GM19043 (cell line): ENCODE results near the gene MRFAP1L1.
"Not testable (repeated sequence)": the region's sequence is repeated elsewhere in the genome, so short reads cannot be mapped to it uniquely, and the experiment has no call there.

Experiments
- ATAC-seq: cut with Tn5 transposase; IDR thresholded peaks from one replicate; pipeline ENCODE4 v1.9.1; 2021; ENCODE audit warnings: low read depth; ENCODE audit not compliant: unreplicated experiment

MRFAP1L1 gene

DNA sequence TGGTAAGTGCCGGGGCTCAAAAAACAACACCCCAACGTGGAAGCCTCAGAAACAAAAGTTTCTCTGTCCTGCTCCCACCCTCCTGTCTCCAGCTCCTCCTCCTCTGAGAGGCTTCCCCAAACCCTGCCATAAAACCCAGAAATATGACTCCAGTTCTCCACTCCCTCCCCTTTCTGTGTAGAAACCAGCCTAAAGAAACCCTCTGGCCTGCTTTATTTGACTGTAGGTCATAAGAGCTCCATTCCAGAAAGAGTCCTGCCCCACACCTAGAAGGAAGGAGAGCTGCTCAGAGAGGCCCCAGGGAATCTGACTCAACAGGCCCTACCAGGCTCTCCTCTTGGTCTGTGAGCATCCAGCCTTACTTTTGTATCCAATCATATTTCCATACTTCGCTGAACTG is 16.9 kb downstream of the MRFAP1L1 start:
- no peak for ATAC-seq

DNA sequence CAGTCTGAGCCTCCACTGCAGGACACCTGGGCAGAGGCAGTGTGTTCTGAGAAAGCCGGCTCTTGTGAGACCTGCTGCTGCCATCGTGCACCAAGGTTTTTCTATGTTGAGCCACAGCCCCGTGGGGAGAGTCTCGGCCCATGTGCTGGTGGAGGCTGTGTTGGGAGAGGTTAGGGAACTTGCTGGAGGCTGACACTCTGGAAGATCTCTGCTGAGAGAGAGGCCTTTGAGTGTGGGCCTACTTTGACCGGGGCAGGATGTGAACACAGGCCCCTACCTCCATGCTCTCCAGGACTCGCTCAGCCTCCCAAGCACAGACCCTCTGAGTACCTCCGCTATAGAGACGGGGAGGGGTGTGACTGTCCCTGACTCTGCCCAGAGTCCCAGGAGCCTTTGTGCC is 17.3 kb downstream of the MRFAP1L1 start:
- ATAC-seq, result no peak

DNA sequence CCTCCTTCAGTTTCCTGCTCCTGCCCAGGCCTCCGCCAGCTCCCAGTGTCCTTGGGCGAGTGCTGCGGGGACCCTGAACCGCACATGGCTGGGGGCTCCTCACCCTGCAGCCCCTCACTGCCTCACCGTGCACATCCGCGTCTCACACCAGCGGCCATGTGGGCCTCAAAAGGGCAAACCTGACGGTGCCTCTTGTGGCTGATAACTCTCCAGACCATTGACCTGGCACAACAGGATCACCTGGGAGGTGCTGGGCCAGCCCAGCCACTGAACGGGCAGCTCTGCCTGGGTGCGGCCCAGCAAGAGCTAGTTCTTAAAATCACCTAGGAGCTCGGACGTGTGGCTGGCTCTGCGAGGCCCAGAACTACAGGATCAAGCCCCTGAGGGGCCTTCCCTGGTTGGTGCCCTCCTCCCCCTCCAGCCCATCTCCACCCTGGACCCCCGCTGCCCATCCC is 20.1 kb downstream of the MRFAP1L1 start:
- ATAC-seq, result no peak

DNA sequence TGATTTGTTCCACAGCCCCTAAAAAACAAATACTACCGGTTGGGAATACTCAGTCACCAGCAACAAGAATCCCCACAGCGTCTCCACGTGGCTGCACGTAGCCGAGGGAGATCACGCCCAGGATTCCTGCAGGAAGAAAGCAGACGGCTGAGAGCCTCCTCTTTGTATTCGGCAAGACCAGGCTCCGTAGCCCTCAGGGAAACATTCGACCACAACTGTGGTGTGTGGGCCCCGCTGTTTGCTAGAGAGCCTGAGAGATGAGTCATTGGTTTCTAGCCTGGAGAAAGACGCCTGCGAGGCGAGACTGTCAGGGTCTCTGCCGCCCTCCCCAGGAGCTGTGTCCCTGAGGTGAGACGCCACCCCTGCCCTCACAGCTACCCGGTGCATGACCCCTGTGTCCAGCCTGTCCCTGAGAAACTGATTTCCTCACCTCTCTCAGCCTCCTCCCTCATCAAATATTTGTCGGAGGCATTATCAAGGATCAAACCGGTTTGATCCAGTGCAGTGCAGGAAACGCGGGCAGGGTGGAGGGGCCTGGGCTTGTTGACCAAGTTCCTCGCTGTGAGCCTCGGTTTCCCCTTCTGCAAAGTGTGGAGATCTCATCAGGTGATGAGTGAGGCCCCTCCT is 20.7 kb downstream of the MRFAP1L1 start:
- ATAC-seq, result peak; percentile 70

DNA sequence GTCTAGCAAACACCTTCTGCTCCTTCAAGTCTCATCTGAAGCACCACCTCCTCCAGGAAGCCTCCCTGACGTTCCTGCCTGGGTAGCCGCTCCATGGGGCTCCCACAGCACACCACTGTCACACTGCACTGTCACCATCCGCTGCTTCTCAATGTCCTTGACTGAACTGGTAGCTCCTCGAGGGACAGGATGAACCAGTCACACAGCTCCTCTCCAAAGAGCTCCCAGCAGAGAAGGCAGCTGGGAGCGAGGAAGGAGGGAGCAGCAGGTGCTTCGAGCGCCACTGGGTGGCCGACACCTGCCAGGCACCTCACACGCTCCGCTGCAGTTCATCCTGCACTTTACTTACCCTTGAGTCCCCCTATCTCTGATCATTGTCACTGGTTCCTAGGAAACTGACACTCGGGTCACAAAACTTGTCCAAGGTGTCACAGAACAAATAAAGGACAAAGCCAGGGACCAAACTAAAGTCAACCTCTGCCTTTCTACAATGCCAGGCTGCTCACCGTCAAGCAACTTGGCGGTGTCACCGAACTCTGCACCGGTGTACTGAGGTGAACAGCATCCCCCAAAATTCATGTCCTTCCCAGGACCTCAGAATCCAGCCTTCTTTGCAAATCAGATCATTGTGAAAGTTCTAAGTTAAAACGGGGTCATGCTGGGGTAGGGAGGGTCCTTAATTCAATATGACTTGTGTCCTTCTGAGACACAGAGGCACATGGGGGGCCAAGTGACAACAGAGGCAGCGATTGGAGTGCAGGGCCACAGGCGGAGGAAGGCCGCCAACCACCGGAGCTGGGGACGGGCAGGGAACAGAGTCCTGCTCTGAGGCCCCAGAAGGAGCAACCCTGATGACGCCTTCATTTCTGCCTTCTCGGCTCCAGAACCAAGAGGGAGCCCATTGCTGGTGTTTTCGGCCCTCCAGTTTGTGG is 21.5 kb downstream of the MRFAP1L1 start:
- ATAC-seq, result no peak

DNA sequence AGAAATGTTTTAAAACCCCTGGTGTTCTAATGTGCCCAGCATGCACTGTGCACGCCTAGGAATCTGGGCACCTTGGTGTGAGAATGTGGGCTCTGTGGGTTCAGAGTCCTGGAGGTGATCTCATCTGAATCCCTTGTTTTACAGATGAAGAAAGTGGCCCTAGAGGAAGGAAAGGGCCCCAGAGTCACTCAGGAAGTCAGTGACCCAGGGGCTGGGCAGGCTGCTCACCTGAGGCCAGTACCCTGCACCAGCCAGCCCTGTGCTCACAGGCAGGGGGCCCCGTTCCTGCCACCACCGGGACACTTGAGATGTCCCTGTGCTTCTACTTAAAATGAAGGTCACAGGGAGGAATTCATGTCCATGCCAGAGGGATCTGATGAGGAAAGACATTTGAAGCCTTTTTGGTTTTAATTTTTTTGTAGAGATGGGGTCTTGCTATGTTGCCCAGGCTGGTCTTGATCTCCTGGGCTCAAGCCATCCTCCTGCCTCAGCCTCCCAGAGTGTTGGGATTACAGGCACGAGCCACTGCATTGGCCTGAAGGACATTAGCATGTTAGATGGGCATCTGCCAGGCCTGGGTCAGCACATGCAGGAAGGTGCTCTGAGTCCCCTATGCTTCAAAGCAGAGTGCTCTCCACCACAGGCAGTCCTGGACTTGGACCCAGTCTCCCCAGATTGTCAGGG is 23.4 kb downstream of the MRFAP1L1 start:
- no peak for ATAC-seq

DNA sequence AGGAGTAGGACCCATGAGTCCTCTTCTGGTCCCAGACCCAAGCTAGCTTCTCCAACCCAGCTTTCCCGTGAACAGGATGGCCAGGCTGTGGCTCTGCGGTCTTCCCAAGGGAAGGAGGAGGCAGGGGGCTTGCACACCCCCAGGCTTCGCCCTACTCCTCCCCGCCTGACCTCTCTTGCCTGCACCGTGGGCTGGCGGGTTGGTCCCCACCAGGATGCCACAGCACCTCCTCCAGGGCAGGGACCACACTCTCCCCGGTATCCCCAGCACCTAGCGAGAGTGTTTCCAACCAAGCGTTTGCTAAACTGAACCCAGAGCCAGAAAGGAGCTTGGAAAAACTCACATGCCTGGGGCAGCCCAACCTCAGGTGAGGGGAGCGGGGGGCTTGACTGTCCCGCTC is 25.0 kb downstream of the MRFAP1L1 start:
- ATAC-seq, result no peak

DNA sequence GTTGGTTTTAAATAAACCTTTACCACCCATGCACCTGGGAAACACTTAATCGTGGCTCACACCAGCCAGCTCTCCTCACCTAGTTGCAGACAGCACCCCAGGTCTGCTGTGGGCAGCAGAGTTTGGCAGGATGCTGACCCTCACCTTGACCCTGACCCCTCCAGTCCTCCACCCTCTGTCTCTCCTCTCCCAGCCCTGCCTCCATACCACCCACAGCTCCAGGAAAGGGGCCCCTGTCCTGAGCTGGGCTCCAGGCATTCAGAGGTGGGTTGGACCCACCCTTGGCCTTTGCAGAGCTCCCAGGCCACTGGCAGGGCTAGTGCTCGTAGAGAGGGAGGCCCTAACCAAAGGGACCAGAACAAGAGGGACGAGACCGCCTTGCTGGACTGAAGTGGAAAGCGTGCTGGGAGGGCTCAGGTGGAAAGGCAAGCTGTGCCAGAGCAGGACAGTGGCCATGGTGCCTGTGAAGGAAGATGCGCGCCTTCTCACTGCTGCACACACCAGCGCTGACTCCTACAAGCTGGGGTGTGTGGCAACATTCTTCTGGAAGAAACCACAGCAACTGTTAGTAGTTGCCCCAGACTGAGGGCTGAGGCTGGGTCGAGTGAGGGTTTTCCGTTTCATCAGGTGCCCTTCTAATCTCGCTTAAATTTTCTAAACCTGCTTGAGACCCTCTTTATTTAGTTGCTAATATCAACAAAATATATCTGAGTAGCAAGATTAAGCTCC is 26.6 kb downstream of the MRFAP1L1 start:
- ATAC-seq, result no peak

DNA sequence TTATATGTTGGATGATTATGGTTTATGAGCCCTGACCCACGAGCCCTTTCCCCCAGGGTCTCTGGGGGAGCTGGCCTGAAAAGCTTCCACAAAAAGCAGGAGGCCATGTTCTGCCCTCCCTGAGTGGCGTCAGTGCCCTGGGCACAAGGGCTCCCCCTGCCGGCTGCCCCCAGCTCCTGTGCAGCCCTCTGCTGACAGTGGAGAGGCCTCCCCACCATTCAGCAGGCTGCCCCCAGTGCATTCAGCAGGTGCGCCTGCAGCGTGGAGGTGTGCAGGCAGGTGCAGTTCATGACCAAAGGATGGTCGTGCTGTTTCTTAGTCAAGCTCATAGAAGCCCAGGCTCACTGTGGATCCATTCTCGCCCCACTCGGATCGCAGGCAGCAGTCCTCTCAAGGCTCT is 28.5 kb downstream of the MRFAP1L1 start:
- ATAC-seq, result no peak

DNA sequence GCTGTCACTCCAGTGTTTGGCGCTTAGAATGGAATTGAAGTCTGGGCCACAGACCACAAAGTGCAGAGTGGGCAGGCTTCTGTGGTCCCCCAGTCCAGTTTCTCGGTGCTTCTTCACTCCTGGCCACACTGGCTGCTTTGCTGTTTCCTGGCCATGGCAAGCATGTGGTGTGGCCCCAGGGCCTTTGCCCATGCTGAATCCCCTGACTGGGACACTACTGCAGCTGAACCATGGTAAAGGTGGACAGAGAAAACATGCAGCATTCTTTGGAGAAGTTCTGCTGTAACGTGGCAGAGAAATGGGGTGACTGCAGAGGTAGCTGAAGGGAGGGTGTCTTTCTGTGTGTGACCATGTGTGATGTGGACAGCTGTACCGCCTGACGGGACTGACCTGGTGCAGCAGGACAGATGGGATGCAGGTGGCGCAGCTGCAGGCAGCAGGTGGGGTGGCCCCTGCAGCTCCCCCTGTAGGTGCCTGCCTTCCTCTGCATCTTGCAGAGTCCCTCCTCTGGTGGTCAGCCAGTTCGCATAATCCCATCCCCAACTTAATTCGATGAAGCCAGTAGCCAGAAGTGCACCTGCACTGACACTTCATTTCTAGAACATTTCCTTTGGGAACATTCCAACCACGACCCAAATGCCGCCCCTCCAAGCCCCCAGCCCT is 29.2 kb downstream of the MRFAP1L1 start:
- no peak for ATAC-seq

DNA sequence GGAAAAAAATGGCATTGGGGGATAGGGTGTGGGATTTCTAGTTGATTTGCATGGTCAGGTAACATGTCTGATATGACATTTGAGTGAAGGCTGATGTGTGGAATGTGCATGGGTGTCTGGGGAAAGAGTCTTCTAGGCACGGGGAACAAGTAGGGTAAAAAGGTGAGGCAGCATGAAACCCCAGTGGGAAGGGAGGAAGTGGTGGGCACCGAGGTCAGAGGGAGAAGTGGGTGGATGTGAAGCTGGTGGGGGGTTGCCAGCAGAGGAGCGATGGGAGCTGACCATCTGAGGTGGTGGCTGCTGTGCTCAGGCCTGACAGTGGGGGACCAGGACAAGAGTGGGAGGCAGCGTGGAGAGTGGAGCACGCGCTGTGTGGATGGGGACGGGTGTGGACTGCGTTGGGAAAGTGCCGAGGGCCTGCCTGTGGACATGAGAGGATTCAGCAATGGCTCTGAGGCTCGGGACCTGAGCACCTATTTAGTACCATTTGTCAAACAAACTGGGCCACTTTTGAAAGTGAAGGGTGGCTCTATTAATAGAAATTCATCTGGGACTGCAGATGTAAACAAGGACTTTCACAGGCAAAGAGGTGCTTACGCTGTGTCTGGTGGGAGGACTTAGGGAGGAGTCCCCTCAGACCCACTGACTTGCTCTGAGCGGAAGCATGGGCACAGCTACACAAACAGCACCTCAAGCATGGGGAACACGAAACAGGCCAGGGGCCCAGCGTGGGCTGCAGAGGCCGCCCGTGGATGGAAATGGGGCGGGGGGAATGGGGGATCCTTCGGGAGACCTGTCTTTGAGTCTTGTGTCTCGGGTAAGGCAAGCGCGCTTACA is 32.7 kb downstream of the MRFAP1L1 start:
- no peak for ATAC-seq

DNA sequence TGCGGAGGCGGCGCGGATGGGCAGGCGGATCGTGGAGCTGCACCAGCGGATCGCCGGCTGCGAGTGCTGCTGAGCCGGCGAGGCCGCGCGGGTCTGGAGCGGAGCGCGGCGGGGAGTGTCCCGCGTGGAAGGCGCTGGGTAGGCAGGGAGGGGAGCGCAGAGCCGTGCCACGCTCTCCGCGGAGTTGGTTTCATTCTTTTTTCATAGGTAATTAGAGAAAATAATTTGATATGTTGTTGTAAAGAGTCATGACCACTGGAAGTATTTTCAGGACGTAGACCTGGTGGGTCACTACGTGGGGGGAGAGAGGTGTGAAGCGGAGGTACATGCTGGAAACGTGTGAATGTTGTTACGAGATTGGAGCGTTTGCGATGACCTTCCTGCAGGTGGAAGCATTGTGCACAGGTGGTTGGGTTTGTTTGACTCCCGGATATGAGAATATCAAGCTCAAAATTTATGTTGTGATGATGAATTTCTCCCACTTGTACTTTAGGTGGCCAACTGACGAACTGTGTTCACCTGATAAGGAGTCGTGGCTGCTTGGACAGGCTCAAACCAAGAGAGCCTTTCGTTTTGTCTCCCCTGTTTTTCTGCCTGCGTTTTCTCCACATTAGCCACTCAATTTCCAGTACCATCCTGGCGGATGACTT is 35.0 kb downstream of the MRFAP1L1 start:
- peak; percentile 26 for ATAC-seq

DNA sequence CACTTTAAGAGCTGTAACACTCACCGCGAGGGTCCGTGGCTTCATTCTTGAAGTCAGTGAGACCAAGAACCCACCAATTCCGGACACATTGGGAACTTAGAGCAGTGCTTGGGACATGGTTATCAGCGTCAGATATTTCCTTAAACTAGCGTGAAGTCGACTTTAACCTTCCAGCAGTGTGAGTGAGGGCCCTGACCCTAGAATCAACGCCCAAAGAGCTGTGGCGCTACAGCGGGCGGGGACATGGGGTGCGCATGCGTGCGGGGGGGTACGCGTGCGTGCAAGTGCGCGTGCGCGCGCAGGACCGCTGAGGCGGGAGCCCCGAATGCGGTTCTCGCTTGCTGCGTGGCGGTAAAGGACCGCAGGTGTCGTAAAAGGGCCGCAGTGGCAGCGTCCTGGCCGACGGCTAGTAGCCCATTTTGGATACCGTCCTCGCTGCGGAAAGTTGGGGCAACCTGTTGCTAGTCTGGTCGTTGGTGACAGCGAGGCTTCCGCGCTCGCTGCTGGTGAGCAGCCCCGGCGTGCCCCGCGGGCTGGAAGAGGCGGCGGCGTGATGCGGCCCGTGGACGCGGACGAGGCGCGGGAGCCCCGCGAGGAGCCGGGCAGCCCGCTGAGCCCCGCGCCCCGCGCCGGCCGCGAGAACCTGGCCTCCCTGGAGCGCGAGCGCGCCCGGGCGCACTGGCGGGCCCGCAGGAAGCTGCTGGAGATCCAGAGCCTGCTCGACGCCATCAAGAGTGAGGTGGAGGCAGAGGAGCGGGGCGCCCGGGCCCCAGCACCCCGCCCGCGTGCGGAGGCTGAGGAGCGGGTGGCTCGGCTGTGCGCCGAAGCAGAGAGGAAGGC is 35.8 kb downstream of the MRFAP1L1 start:
- peak; percentile 69 for ATAC-seq

DNA sequence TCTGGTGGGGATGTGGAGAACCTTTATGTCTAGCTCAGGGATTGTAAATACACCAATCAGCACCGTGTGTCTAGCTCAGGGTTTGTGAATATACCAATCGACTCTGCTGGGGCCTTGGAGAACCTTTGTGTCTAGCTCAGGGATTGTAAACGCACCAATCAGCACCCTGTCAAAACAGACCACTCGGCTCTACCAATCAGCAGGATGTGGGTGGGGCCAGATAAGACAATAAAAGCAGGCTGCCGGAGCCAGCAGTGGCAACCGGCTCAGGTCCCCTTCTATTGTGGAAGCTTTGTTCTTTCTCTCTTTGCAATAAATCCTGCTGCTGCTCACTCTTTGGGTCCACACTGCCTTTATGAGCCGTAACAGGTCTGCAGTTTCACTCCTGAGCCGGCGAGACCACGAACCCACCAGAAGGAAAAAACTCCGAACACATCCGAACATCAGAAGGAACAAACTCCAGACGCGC is 36.4 kb downstream of the MRFAP1L1 start:
- not testable (repeated sequence) for ATAC-seq

DNA sequence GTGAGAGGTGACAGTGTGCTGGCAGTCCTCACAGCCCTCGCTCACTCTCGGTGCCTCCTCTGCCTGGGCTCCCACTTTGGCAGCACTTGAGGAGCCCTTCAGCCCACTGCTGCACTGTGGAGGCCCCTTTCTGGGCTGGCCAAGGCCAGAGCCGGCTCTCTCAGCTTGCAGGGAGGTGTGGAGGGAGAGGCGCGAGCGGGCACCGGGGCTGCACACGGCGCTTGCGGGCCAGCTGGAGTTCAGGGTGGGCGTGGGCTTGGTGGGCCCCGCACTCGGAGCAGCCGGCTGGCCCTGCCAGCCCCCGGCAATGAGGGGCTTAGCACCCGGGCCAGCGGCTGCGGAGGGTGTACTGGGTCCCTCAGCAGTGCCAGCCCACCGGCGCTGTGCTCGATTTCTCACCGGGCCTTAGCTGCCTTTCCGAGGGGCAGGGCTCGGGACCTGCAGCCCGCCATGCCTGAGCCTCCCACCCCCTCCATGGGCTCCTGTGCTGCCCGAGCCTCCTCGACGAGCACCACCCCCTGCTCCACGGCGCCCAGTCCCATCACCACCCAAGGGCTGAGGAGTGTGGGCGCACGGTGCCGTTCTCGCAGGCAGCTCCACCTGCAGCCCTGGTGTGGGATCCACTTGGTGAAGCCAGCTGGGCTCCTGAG is 37.0 kb downstream of the MRFAP1L1 start:
- not testable (repeated sequence) for ATAC-seq

DNA sequence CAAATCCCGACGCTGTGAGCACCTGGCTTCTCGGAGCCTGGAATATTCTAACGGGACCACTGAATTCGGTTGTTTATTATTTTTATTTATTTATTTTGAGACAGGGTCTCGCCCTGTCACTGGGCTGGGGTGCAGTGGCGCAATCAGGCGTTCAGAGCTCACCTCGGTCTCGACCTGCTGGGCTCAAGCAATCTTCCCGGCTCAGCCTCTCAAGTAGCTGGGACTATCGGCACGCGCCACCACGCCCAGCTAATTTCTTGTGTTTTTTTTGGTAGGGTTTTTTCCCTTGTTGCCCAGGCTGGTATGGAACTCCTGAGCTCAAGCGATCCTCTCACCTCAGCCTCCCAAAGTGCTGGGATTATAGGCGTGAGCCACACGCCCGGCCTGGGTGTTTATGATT is 37.5 kb downstream of the MRFAP1L1 start:
- ATAC-seq, result no peak

DNA sequence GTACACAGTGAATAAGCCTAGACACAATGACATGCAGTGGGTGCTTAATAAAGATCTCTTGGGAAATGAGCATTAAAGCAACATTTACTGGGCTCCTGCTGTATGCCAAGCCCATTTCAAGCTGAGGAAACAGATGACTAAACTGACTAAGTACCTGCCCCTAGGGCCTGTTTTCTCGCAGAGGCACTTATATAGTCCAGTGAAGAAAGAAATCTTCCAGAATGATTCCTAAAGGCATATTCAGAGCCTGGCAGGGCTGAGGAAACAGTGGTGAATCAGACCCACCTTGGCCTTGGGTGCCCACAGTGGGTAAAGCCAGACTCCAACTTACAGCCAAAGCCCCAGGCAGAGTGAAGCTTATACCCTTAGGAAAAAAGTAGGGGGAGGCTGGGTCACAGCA is 38.0 kb downstream of the MRFAP1L1 start:
- ATAC-seq, result no peak
